GM21576 (cell line): ENCODE results near the gene BAHCC1.

Experiments
- ATAC-seq: cut with Tn5 transposase; IDR thresholded peaks from one replicate; pipeline ENCODE4 v1.9.1; 2021; ENCODE audit warnings: mild to moderate bottlenecking, moderate library complexity; ENCODE audit not compliant: unreplicated experiment

Gene BAHCC1

GRCh38 chr17:81457401-81457800 is 62.1 kb downstream of the BAHCC1 start:
- no peak for ATAC-seq

- ATAC-seq, result no peak
These were observed 62.8 kb downstream of the BAHCC1 start for GRCh38 chr17:81457917-81458555.

GRCh38 chr17:81458628-81459027 is 63.4 kb downstream of the BAHCC1 start:
- ATAC-seq, result no peak

- no peak for ATAC-seq
These were observed 64.0 kb downstream of the BAHCC1 start for GRCh38 chr17:81459224-81459623.

GRCh38 chr17:81459864-81460263 is 64.6 kb downstream of the BAHCC1 start:
- no peak for ATAC-seq

- no peak for ATAC-seq
These were observed 65.7 kb downstream of the BAHCC1 start for GRCh38 chr17:81460856-81461460.

- ATAC-seq, result no peak
These were observed 66.6 kb downstream of the BAHCC1 start for GRCh38 chr17:81461607-81462500.

GRCh38 chr17:81462506-81463125 is 67.4 kb downstream of the BAHCC1 start:
- no peak for ATAC-seq

- ATAC-seq, result no peak
These were observed 68.2 kb downstream of the BAHCC1 start for GRCh38 chr17:81463506-81463905.

GRCh38 chr17:81464586-81464985 is 69.3 kb downstream of the BAHCC1 start:
- no peak for ATAC-seq

- ATAC-seq, result no peak
These were observed 70.7 kb downstream of the BAHCC1 start for GRCh38 chr17:81465910-81466309.

GRCh38 chr17:81466564-81467472 is 71.6 kb downstream of the BAHCC1 start:
- ATAC-seq, result no peak

GRCh38 chr17:81468111-81468769 is 73.0 kb downstream of the BAHCC1 start:
- no peak for ATAC-seq

- ATAC-seq, result no peak
These were observed 73.5 kb downstream of the BAHCC1 start for GRCh38 chr17:81468770-81469121.

GRCh38 chr17:81469266-81469665 is 74.0 kb downstream of the BAHCC1 start:
- ATAC-seq, result no peak

GRCh38 chr17:81470270-81470943 is 75.2 kb downstream of the BAHCC1 start:
- no peak for ATAC-seq

- no peak for ATAC-seq
These were observed 75.9 kb downstream of the BAHCC1 start for GRCh38 chr17:81470944-81471817.

- ATAC-seq, result no peak
These were observed 76.7 kb downstream of the BAHCC1 start for GRCh38 chr17:81471818-81472456.
